ENCODE results near the gene MAST4. TPM values are rescaled to one million over a fixed set of nuclear protein-coding genes. Genes with fewer than 3 reads are reported as not detected.
"Not testable (repeated sequence)": the region's sequence is repeated elsewhere in the genome, so short reads cannot be mapped to it uniquely, and the experiment has no call there.

MAST4 gene
- total RNA-seq, 1 donor from 2014 or later = 20.9 TPM

GRCh38 chr5:66646570-66646969, 50.4 kb downstream of the MAST4 start:
- DNase-seq (ENCODE audit: low spot score) = no peak

DNA sequence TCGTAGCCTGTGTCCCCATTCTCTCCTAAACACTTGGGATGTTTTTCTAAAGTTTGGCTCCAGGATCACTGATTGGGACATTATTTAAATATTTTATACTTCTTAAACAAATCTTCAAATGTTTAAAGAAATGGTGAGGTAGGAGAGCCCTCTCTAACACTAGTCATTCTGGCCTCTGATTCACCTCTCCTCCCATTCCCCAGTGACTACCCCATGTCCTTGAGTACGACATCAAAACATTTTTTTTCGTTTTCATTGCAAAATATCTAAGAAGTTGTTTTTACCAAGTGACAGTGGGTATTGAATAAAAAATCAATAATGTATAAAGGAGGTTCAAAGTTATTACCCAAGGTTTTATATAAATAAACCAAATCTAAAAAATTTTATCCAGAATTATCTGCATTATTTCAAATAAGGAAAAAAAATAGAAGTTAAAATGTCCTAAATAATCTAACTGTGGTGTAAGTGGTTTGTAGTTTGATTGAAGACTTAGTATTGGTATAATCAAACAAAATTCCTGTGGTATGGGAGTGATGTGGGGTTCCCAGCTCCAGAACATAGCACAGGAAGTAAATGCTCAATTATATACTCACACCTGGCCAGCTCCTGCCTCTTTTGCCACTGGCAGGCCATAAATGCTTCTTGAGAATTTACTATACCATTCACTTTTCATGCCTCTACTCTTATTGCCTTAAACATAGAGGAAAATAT, 51.1 kb downstream of the MAST4 start:
- DNase-seq (ENCODE audit: low spot score) = no peak

- DNase-seq (ENCODE audit: low spot score) = no peak
Measured at GRCh38 chr5:66652818-66653217, 56.6 kb downstream of the MAST4 start.

DNA sequence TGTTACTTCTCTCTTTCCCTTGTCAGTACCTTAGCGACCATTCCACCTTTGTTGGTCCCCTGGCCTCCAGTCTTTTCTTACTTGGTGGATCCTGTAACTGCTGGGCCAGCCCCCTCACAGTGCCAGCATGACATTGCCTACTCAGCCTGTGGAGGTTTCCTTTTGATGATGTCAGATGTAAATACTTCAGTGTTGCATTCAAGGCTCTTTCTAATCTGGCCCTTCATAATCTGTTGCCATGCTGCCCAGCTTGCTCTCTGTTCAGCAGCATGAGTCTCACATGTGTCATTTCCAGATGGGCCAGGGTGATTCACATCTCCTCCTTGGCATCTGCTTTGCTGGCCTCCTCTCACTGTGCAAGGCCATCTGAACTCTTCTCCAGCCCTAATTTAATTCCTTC, 57.1 kb downstream of the MAST4 start:
- DNase-seq (ENCODE audit: low spot score) = no peak

DNA sequence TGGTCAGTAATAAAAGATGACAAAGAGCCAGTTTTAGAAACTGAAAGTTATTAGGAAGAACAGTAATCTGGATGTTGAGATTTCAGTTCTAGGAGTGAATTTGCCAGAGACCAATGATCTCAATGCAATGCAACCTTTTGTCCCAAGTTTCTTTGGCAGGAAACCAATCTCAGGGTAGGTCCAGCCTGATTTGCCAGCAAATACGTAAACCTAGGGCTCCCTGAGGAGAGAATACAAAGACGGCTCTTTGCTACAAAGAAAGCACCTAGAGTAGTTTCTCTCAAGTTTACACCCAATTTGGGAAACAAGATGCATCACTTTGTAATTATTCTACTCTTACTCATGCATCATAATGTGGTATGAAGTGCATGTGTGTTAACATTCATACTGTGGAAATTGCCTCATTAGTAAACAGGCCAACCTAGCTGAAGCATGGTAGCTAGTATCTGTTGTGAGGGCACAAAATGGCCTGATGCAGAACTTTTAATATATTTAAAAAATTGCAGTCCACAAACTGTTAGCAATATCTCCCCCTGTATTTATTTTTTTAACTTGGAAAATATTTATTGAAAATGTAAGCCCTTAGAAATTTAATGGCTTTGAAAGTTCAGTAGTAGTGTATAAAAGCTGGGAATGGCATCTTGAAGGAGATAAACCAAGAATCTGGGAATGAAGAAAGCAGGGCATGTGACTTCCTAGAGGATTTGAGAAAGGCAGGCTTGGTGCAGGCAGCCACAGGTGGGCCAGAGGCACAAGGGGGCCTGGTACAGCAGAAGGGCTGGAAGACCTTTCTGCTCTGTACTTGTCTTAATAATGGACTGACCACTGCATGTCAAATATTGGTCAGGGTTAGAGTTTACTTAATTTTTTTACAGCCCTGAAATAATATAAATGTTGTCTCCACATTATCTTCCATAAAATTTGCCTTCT, 59.5 kb downstream of the MAST4 start:
- no peak for DNase-seq (ENCODE audit: low spot score)

DNA sequence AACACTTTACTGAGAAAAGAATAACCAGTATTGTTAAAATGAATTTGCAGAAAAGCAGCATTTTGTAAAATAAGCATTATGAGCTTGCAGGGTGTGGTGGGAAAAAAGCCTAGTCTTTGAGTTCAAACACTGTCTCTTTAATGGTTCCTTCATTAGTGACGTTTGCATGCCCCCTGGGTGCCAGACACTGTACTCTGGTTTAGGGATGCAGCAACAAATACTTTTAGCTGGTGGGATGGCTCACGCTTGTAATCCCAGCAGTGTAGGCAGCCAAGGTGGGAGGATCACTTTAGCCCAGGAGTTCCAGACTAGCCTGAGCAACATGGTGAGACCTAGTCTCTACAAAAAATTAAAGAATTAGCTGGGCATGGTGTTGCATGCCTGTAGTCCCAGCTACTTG, 62.3 kb downstream of the MAST4 start:
- DNase-seq (ENCODE audit: low spot score) = peak; percentile 38

- no peak for DNase-seq (ENCODE audit: low spot score)
Measured at GRCh38 chr5:66659780-66660179, 63.6 kb downstream of the MAST4 start.

GRCh38 chr5:66660396-66660795, 64.2 kb downstream of the MAST4 start:
- no peak for DNase-seq (ENCODE audit: low spot score)

GRCh38 chr5:66661149-66661548, 65.0 kb downstream of the MAST4 start:
- DNase-seq (ENCODE audit: low spot score) = no peak

- no peak for DNase-seq (ENCODE audit: low spot score)
Measured at GRCh38 chr5:66666778-66667177, 70.6 kb downstream of the MAST4 start.

DNA sequence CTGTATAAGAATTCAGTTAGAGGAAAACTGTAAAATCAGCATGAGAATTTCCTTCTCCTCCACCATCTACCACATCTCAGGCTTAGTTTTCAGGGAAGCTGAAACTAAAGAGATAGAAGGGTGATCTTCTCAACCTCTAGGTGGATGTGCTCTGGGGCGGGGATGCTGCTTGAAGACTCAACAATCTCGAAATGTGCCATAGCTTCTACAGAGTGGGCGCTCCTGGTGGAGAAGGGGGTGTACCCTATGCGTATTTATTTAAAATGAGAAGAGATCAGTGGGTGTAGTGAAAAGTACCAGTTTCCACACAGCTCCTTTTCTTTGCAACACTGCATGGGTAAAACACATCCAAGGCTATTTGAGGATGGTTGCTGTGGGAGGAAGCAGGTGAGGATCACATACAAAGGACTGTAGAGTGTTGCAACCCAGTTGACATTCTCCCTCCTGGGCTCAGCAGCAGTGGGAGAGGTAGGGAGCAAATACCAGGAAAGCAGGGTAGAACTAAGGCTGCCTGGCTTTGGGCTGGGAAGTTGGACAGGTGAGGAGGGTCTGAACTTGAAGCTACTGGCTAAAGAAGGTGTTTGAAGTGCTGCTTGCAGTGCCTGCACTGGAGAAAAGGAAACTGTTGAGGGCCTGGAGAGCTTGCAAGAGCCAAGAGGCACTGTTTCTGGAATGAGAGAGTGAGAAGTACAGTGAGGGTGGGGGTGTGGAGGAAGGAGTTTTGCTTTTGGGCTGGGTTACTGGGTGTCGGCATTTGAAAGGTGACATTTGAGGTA, 73.1 kb downstream of the MAST4 start:
- DNase-seq (ENCODE audit: low spot score) = no peak

GRCh38 chr5:66669862-66670195, 73.6 kb downstream of the MAST4 start:
- no peak for DNase-seq (ENCODE audit: low spot score)

- DNase-seq (ENCODE audit: low spot score) = no peak
Measured at GRCh38 chr5:66671305-66671704, 75.1 kb downstream of the MAST4 start.

GRCh38 chr5:66674802-66675201, 78.6 kb downstream of the MAST4 start:
- no peak for DNase-seq (ENCODE audit: low spot score)

DNA sequence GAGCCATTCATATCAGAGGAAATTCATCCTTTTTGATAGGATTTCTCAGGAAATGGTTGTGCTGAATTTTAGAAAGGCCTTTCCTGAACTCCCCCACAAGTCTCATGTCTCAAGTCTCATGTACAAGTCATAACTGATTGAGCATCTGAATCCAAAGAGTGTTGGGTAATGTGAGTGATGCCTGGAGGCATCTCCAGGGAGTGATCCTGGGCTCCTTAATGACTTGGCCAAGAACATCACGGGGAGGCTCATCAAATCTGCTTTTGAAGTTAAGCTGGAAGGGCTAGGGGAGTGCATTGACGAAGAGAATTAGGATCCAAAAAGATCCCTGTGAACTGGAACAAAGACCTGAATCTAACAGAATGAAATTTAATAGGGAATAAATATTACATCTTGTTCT, 79.2 kb downstream of the MAST4 start:
- DNase-seq (ENCODE audit: low spot score) = no peak

DNA sequence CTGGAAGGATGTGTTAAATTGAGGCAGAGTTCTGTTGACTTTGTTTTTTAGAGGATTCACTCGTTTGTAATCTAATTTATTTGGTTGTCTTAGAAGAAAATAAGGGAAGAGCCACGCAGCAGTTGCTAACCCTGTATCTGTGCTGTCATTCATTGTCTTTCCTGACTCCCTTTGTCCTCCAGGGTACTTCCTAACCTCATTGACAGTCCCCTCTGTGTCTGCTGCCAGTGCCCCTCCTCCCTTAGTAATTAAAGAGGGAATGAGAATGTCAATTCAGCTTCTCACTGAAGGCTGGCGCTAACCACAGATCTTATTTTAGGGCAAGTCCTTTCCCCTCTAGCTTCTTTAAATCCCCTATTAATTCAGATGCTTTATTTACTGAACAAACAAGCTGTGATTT, 84.0 kb downstream of the MAST4 start:
- no peak for DNase-seq (ENCODE audit: low spot score)

- no peak for DNase-seq (ENCODE audit: low spot score)
Measured at GRCh38 chr5:66680804-66681203, 84.6 kb downstream of the MAST4 start.

GRCh38 chr5:66684663-66685062, 88.5 kb downstream of the MAST4 start:
- DNase-seq (ENCODE audit: low spot score) = no peak

- no peak for DNase-seq (ENCODE audit: low spot score)
Measured at GRCh38 chr5:66689522-66690220, 93.5 kb downstream of the MAST4 start.

GRCh38 chr5:66694036-66694435, 97.8 kb downstream of the MAST4 start:
- no peak for DNase-seq (ENCODE audit: low spot score)

- not testable (repeated sequence) for DNase-seq (ENCODE audit: low spot score)
Measured at GRCh38 chr5:66695840-66696239, 99.6 kb downstream of the MAST4 start.

Data from umbilical cord (tissue), 2 donors.